ENCODE measurements around the gene SLC13A3.

The SLC13A3 gene

GRCh38 chr20:46629341-46629740 lies 21.9 kb downstream of the SLC13A3 start:
- no peaks in the 10 kb centered on the region; the same call in 1 of the 2 replicates for H3K36me3 ChIP-seq (ENCODE audit: insufficient read depth, low read length)
- H3K9me3 ChIP-seq (ENCODE audit: control insufficient read depth, insufficient read depth, low read length) = peaks cover 5% of the 10 kb centered on the region; the same call in 1 of the 2 replicates
- H3K9ac ChIP-seq (ENCODE audit: low read depth, low read length) = no peak overlapping the region
- peaks cover 13% of the 10 kb centered on the region; the same call in 1 of the 2 replicates for H3K4me1 ChIP-seq (ENCODE audit: insufficient read depth, low read length)

- H3K4me1 ChIP-seq (ENCODE audit: insufficient read depth, low read length) = peaks cover 13% of the 10 kb centered on the region; the same call in 1 of the 2 replicates
- H3K36me3 ChIP-seq (ENCODE audit: insufficient read depth, low read length) = no peaks in the 10 kb centered on the region; the same call in 1 of the 2 replicates
- H3K9me3 ChIP-seq (ENCODE audit: control insufficient read depth, insufficient read depth, low read length) = peaks cover 12% of the 10 kb centered on the region; the same call in 1 of the 2 replicates
- no peak overlapping the region for H3K9ac ChIP-seq (ENCODE audit: low read depth, low read length)
Measured at GRCh38 chr20:46627234-46627633, 24.0 kb downstream of the SLC13A3 start.

DNA sequence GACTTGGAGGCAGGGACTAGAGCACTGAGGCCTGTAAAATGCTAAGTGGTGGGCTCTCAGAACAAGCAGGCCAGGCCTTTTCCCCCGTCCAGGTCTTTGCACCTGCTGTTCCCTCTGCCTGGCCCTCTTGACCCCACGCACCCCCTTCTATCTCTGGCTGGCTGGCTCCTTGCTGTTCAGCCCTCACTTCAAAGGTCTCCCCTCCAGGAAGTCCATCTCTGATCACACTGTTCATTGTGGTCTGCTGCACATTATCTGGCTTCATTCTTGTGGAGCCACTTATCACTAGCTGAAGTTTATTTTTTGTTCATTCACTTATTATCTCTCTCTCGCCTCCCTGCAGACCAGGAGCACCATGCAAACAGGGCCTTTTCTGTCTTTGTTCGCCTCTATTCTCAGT lies 24.5 kb downstream of the SLC13A3 start:
- Histone ChIP-seq H3K9me3 (ENCODE audit: control insufficient read depth, insufficient read depth, low read length) (peaks cover 12% of the 10 kb centered on the region; the same call in 1 of the 2 replicates), H3K36me3 (ENCODE audit: insufficient read depth, low read length) (no peaks in the 10 kb centered on the region; the same call in 1 of the 2 replicates), H3K9ac (ENCODE audit: low read depth, low read length) (no peak overlapping the region), H3K4me1 (ENCODE audit: insufficient read depth, low read length) (peaks cover 13% of the 10 kb centered on the region)

DNA sequence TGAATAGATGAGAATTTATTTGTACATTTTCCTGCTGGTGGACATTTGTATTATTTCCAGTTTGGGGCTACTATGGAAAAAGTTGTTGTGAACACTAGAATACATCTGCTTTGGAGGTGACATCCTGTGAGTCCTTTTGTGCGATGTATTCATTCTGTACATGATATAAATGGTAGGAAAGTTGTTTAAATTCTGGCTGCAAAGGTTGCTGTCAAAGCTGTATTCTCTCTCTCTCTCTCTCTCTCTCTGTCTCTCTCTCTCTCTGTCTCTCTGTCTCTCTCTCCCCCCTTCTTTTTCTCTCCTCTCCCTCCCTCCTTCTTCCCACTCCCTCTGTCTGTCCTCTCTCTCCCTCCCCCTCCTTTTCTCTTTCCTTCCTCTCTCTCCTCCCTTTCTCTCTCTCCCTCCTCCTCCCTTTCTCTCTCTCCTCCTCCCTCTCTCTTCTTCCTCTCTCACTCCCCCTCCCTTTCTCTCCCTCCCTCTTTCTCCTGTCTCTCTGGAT lies 25.3 kb downstream of the SLC13A3 start:
- H3K9me3 ChIP-seq (ENCODE audit: control insufficient read depth, insufficient read depth, low read length) = peaks cover 12% of the 10 kb centered on the region; the same call in 1 of the 2 replicates
- H3K9ac ChIP-seq (ENCODE audit: low read depth, low read length) = no peak overlapping the region
- H3K4me1 ChIP-seq (ENCODE audit: insufficient read depth, low read length) = peaks cover 7% of the 10 kb centered on the region
- no peaks in the 10 kb centered on the region for H3K36me3 ChIP-seq (ENCODE audit: insufficient read depth, low read length)

- no peak overlapping the region for H3K9ac ChIP-seq (ENCODE audit: low read depth, low read length)
- no peaks in the 10 kb centered on the region for H3K36me3 ChIP-seq (ENCODE audit: insufficient read depth, low read length)
- 0 out of 2 replicates have a peak, but pooled peaks cover 9% of the 10 kb centered on the region for H3K9me3 ChIP-seq (ENCODE audit: control insufficient read depth, insufficient read depth, low read length)
- H3K4me1 ChIP-seq (ENCODE audit: insufficient read depth, low read length) = peaks cover 6% of the 10 kb centered on the region; the same call in 1 of the 2 replicates
Measured at GRCh38 chr20:46624946-46625345, 26.3 kb downstream of the SLC13A3 start.

DNA sequence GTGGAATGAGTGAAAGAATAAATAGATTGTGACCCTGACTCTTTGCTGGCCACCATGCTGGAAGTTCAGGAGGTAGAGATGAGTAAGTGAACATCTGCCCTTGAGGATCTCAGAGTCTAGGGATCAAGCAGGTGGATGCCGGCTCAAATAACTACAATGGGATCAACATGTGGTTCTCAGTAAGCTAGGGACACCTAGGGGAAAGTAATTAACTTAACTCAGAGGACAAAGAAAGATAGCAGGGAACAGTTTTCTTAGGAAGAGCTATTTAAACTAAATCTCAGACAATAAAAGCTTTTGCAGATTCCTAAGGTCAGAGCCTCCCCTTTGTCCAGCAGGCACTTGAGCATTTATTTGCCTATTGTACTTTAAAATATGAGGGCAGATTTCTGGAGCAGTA lies 29.1 kb downstream of the SLC13A3 start:
- H3K9ac ChIP-seq (ENCODE audit: low read depth, low read length) = no peak overlapping the region
- H3K4me1 ChIP-seq (ENCODE audit: insufficient read depth, low read length) = peaks cover 6% of the 10 kb centered on the region; the same call in 1 of the 2 replicates
- H3K9me3 ChIP-seq (ENCODE audit: control insufficient read depth, insufficient read depth, low read length) = 0 out of 2 replicates have a peak, but pooled peaks cover 9% of the 10 kb centered on the region

GRCh38 chr20:46621492-46621891 lies 29.8 kb downstream of the SLC13A3 start:
- peaks cover 6% of the 10 kb centered on the region; the same call in 1 of the 2 replicates for H3K4me1 ChIP-seq (ENCODE audit: insufficient read depth, low read length)
- 0 out of 2 replicates have a peak, but pooled peaks cover 9% of the 10 kb centered on the region for H3K9me3 ChIP-seq (ENCODE audit: control insufficient read depth, insufficient read depth, low read length)
- no peaks in the 10 kb centered on the region; the same call in 1 of the 2 replicates for H3K36me3 ChIP-seq (ENCODE audit: insufficient read depth, low read length)
- H3K9ac ChIP-seq (ENCODE audit: low read depth, low read length) = no peak overlapping the region

More for the DNA sequence above, 29.1 kb downstream of the SLC13A3 start:
- no peaks in the 10 kb centered on the region; the same call in 1 of the 2 replicates for H3K36me3 ChIP-seq (ENCODE audit: insufficient read depth, low read length)

GRCh38 chr20:46619445-46619844 lies 31.8 kb downstream of the SLC13A3 start:
- peaks cover 6% of the 10 kb centered on the region; the same call in 1 of the 2 replicates for H3K4me1 ChIP-seq (ENCODE audit: insufficient read depth, low read length)
- H3K9me3 ChIP-seq (ENCODE audit: control insufficient read depth, insufficient read depth, low read length) = 0 out of 2 replicates have a peak, but pooled peaks cover 8% of the 10 kb centered on the region
- H3K9ac ChIP-seq (ENCODE audit: low read depth, low read length) = no peak overlapping the region
- no peaks in the 10 kb centered on the region; the same call in 1 of the 2 replicates for H3K36me3 ChIP-seq (ENCODE audit: insufficient read depth, low read length)

GRCh38 chr20:46618316-46619100 lies 32.8 kb downstream of the SLC13A3 start:
- H3K36me3 ChIP-seq (ENCODE audit: insufficient read depth, low read length) = no peaks in the 10 kb centered on the region; the same call in 1 of the 2 replicates
- H3K9me3 ChIP-seq (ENCODE audit: control insufficient read depth, insufficient read depth, low read length) = no peaks in the 10 kb centered on the region
- peaks cover 6% of the 10 kb centered on the region; the same call in 1 of the 2 replicates for H3K4me1 ChIP-seq (ENCODE audit: insufficient read depth, low read length)
- H3K9ac ChIP-seq (ENCODE audit: low read depth, low read length) = no peak overlapping the region

GRCh38 chr20:46614503-46614902 lies 36.8 kb downstream of the SLC13A3 start:
- no peak overlapping the region for H3K9ac ChIP-seq (ENCODE audit: low read depth, low read length)
- H3K4me1 ChIP-seq (ENCODE audit: insufficient read depth, low read length) = no peaks in the 10 kb centered on the region
- no peaks in the 10 kb centered on the region for H3K9me3 ChIP-seq (ENCODE audit: control insufficient read depth, insufficient read depth, low read length)
- H3K36me3 ChIP-seq (ENCODE audit: insufficient read depth, low read length) = no peaks in the 10 kb centered on the region; the same call in 1 of the 2 replicates

DNA sequence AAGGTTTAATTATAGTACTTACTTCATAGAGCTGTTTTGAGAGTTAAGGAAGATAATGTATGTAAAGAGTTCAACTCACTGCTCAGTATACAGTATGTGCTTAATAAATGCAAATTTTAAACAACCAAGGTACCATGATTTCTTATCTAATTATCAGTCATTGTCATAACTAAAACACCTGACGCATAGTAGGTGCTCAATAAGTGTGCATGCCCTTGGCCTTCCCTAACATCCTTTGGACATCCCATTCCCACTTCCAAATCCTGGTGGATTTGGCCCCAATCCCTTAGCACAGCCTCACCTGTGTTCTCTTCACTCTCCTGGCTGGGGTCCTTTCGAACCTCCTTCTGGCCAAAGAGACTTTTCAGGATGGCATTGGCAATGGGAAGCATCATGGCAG lies 41.1 kb downstream of the SLC13A3 start:
- H3K4me1 ChIP-seq (ENCODE audit: insufficient read depth, low read length) = no peaks in the 10 kb centered on the region
- no peaks in the 10 kb centered on the region for H3K36me3 ChIP-seq (ENCODE audit: insufficient read depth, low read length)
- H3K9me3 ChIP-seq (ENCODE audit: control insufficient read depth, insufficient read depth, low read length) = no peaks in the 10 kb centered on the region

DNA sequence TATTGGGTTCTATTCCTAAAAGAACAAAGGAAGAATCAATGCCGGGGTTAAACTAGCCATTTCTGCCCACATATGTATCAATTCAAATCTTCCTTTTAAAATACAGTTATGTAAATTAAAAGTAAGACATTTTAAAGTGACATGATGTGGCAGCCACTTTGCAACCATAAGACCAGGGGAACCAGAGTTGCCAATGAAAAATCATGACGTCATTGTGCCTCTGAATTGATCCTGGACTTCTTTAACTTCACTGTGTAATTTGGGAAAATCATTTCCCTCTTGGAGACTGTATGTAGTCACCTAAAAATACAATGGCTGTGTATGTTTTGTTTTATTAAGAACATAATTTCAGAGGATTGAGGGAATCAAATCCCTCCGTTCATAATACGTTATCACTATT lies 42.2 kb downstream of the SLC13A3 start:
- Histone ChIP-seq H3K36me3 (ENCODE audit: insufficient read depth, low read length) (no peaks in the 10 kb centered on the region), H3K9me3 (ENCODE audit: control insufficient read depth, insufficient read depth, low read length) (no peaks in the 10 kb centered on the region), H3K4me1 (ENCODE audit: insufficient read depth, low read length) (no peaks in the 10 kb centered on the region), H3K9ac (ENCODE audit: low read depth, low read length) (no peak overlapping the region)

More for the DNA sequence above, 41.1 kb downstream of the SLC13A3 start:
- no peak overlapping the region for H3K9ac ChIP-seq (ENCODE audit: low read depth, low read length)

GRCh38 chr20:46607849-46608497 lies 43.3 kb downstream of the SLC13A3 start:
- H3K9ac ChIP-seq (ENCODE audit: low read depth, low read length) = no peak overlapping the region
- H3K9me3 ChIP-seq (ENCODE audit: control insufficient read depth, insufficient read depth, low read length) = no peaks in the 10 kb centered on the region
- H3K4me1 ChIP-seq (ENCODE audit: insufficient read depth, low read length) = no peaks in the 10 kb centered on the region
- no peaks in the 10 kb centered on the region for H3K36me3 ChIP-seq (ENCODE audit: insufficient read depth, low read length)

DNA sequence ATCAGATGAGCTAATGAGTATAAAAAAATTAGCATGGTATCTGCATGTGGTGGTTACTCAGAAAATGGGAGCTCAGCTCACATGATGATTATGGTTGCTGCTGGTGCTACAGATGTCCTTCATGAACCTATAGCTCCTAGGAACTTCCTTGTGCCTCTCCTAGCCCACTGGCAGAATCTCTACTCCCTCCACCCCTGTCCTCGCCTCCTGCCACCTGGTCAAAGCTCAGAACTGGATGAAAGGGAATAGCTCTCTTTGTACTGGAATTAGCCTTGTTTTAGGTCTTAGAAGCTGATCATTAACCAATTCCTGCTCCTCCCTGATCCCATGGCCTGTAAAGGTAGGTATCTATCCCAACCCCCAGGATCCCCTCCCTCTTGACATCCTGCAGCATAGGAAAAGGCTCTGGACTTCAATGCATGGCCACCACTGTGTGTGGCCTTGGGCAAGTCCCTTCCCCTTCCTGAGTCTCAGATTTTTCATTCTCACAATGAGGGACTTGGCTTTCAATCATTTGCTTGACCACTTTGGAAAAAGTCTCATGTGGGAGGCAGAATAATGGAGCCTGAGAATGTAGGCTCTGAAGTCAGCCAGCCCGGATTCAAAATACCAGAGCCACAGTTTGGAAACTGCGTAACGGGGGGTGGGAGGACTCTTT lies 43.9 kb downstream of the SLC13A3 start:
- Histone ChIP-seq H3K9ac (ENCODE audit: low read depth, low read length) (no peak overlapping the region), H3K9me3 (ENCODE audit: control insufficient read depth, insufficient read depth, low read length) (no peaks in the 10 kb centered on the region), H3K4me1 (ENCODE audit: insufficient read depth, low read length) (no peaks in the 10 kb centered on the region), H3K36me3 (ENCODE audit: insufficient read depth, low read length) (no peaks in the 10 kb centered on the region)

Measured in ES-I3 (cell line).